Panc1 (cell line): ENCODE results near the gene GALNT18. TPM values are rescaled to one million over a fixed set of nuclear protein-coding genes. Genes with fewer than 3 reads are reported as not detected.

Source experiments
- ATAC-seq: fragments of 200-7000 bp; cut with Tn5 transposase; 2 replicates; pipeline ENCODE4 v1.9.1; 2020; ENCODE audit warnings: mild to moderate bottlenecking, moderate library complexity
- BruUV-seq: library from RNA; stranded (reverse); fragments of 400-500 nt; replicated peaks from 2 replicates; lab custom pipeline; 2021; lab: Mats Ljungman, UMichigan
- CTCF ChIA-PET: fragments of 300-600 bp; sonication (Branson Sonifier 250); formaldehyde crosslinking; loops from one replicate; lab custom pipeline; 2022; ENCODE audit warnings: antibody characterized with exemption; lab: Charles Lee
- POLR2A ChIA-PET: fragments of 300-600 bp; sonication (Branson Sonifier 250); formaldehyde crosslinking; loops from one replicate; lab custom pipeline; 2022; ENCODE audit warnings: antibody characterized with exemption; lab: Charles Lee
- DNase-seq: peaks from one replicate; pipeline ENCODE4 v3.0.0-alpha.2; 2010; ENCODE audit warnings: low read depth, low spot score
- H3K27ac ChIP-seq: 2 replicates; pipeline ENCODE4 v1.5.1; 2011; ENCODE audit warnings: mild to moderate bottlenecking, low read length, inconsistent platforms
- H3K27me3 ChIP-seq: fragments of 200-500 bp; sonication (Bioruptor generic); 2 replicates; pipeline ENCODE4 v1.6.0; 2014; ENCODE audit warnings: low read length, inconsistent platforms; ENCODE audit not compliant: control insufficient read depth, insufficient read depth
- H3K36me3 ChIP-seq: fragments of 200-500 bp; sonication (Bioruptor generic); 2 replicates; pipeline ENCODE4 v1.5.1; 2014; ENCODE audit warnings: inconsistent platforms, mild to moderate bottlenecking, low read length, moderate library complexity; ENCODE audit not compliant: control insufficient read depth, insufficient read depth
- H3K4me1 ChIP-seq: 2 replicates; pipeline ENCODE4 v1.5.1; 2011; ENCODE audit warnings: inconsistent platforms, mild to moderate bottlenecking, low read length, moderate library complexity; ENCODE audit not compliant: control insufficient read depth, insufficient read depth
- H3K4me3 ChIP-seq, 2 experiments: 2 replicates each; pipeline ENCODE4 v1.5.1; 2011 to 2012; ENCODE audit warnings: low read depth in 2 of 2, low read length in 2 of 2, mild to moderate bottlenecking in 2 of 2, inconsistent platforms in 1 of 2, moderate library complexity in 1 of 2
- H3K9me3 ChIP-seq: fragments of 200-500 bp; sonication (Bioruptor generic); 2 replicates; pipeline ENCODE4 v1.5.1; 2014; ENCODE audit warnings: low read depth, mild to moderate bottlenecking, inconsistent platforms, low read length, moderate library complexity; ENCODE audit not compliant: control insufficient read depth, insufficient read depth
- CTCF ChIP-seq: fragments of 450-650 bp; IDR thresholded peaks from 2 replicates; pipeline ENCODE4 v1.5.1; 2017; ENCODE audit warnings: mild to moderate bottlenecking
- POLR2AphosphoS5 ChIP-seq: IDR thresholded peaks from 2 replicates; pipeline ENCODE4 v1.6.1; 2012; ENCODE audit warnings: mild to moderate bottlenecking, low read depth, low read length, moderate library complexity
- REST ChIP-seq, 2 experiments: IDR thresholded peaks; 2 replicates each; pipeline ENCODE4 v1.6.1; 2011 to 2012; ENCODE audit warnings: low read depth in 2 of 2, control low read depth in 1 of 2, low read length in 1 of 2, mild to moderate bottlenecking in 1 of 2, moderate library complexity in 1 of 2; ENCODE audit not compliant: insufficient read depth in 1 of 2
- SIN3A ChIP-seq: IDR thresholded peaks from 2 replicates; pipeline ENCODE4 v1.6.1; 2012; ENCODE audit warnings: low read depth, mild to moderate bottlenecking, low read length, moderate library complexity, borderline replicate concordance; ENCODE audit not compliant: insufficient read depth
- TCF7L2 ChIP-seq: IDR thresholded peaks from 2 replicates; pipeline ENCODE4 v1.6.1; 2011; ENCODE audit warnings: mild to moderate bottlenecking, low read depth, low read length, inconsistent platforms
- in situ Hi-C: cut with HindIII; loops from 2 replicates; pipeline ENCODE4 v1.10.0; 2016; ENCODE audit warnings: low sequenced_read_pairs, low pct_unique_long_range_greater_than_20kb
- intact Hi-C: fragments of 100-400 bp; cut with micrococcal nuclease; formaldehyde crosslinking; loops from one replicate; pipeline ENCODE4 v1.10.0; 2022; ENCODE audit not compliant: unreplicated experiment
- total RNA-seq: library from RNA; stranded (reverse); gene quantifications from one replicate; pipeline ENCODE4 v1.2.1, GENCODE V29; 2021; ENCODE audit not compliant: unreplicated experiment

The GALNT18 gene
- total RNA-seq, 1 experiment from 2014 or later, result 8.6 TPM

- no peak overlapping the region for H3K27ac ChIP-seq
- H3K4me3 ChIP-seq, result no peak overlapping the region
- CTCF ChIA-PET, result no interaction called here
- TF ChIP-seq SIN3A, result no peak
- no peak for TF ChIP-seq CTCF
- TF ChIP-seq REST (IDR thresholded peaks at IDR 0.05; ENCODE audit: insufficient read depth in 1 of 2, low read depth in 2 of 2, low read length in 1 of 2), result no peak
- TF ChIP-seq TCF7L2, result no peak
- no peak for TF ChIP-seq POLR2AphosphoS5
- H3K27me3 ChIP-seq, result no peaks in the 10 kb centered on the region
- H3K36me3 ChIP-seq, result no peaks in the 10 kb centered on the region
- ATAC-seq (no peak), DNase-seq (no peak)
- BruUV-seq, result no TSS peak
- POLR2A ChIA-PET, result no interaction called here
- H3K4me1 ChIP-seq, result no peaks in the 10 kb centered on the region
- H3K9me3 ChIP-seq, result no peaks in the 10 kb centered on the region
- in situ Hi-C loops, result no loop called here
- intact Hi-C loops, result no loop called here
Observed at GRCh38 chr11:11427542-11427941, 194.3 kb downstream of the GALNT18 start.

- H3K4me3 ChIP-seq, result no peak overlapping the region
- DNase-seq (no peak), ATAC-seq (no peak)
- H3K9me3 ChIP-seq, result no peaks in the 10 kb centered on the region
- H3K4me1 ChIP-seq, result no peaks in the 10 kb centered on the region
- POLR2A ChIA-PET, result no interaction called here
- H3K27me3 ChIP-seq, result no peaks in the 10 kb centered on the region
- BruUV-seq, result no TSS peak
- no peaks in the 10 kb centered on the region for H3K36me3 ChIP-seq
- TF ChIP-seq REST (IDR thresholded peaks at IDR 0.05; ENCODE audit: insufficient read depth in 1 of 2, low read depth in 2 of 2, low read length in 1 of 2), result no peak
- TF ChIP-seq SIN3A, result no peak
- no peak for TF ChIP-seq CTCF
- no peak for TF ChIP-seq TCF7L2
- no peak for TF ChIP-seq POLR2AphosphoS5
- CTCF ChIA-PET, result no interaction called here
- intact Hi-C loops, result no loop called here
- in situ Hi-C loops, result no loop called here
- H3K27ac ChIP-seq, result no peak overlapping the region
Observed at GRCh38 chr11:11427140-11427539, 194.7 kb downstream of the GALNT18 start.
